HepG2 (cell line): ENCODE results near the gene BST2. TPM values are rescaled to one million over a fixed set of nuclear protein-coding genes. Genes with fewer than 3 reads are reported as not detected.

Source experiments
- ADNP ChIP-seq: sonication (generic); formaldehyde crosslinking; IDR thresholded peaks from 2 replicates; pipeline ENCODE4 v1.4.0; 2020; ENCODE audit warnings: missing genetic modification reagents
- DRAP1 ChIP-seq: IDR thresholded peaks from 2 replicates; pipeline ENCODE4 v1.6.1; 2016; ENCODE audit warnings: missing genetic modification reagents, missing compliant biosample characterization
- GFI1 ChIP-seq: sonication (generic); formaldehyde crosslinking; IDR thresholded peaks from 2 replicates; pipeline ENCODE4 v1.5.0; 2020; ENCODE audit warnings: missing genetic modification reagents, mild to moderate bottlenecking, borderline replicate concordance
- IRF2 ChIP-seq: IDR thresholded peaks from 2 replicates; pipeline ENCODE4 v1.6.1; 2018; ENCODE audit warnings: missing genetic modification reagents, missing compliant biosample characterization
- KDM5B ChIP-seq: sonication (generic); formaldehyde crosslinking; IDR thresholded peaks from 2 replicates; pipeline ENCODE4 v1.4.0; 2020; ENCODE audit warnings: missing genetic modification reagents, mild to moderate bottlenecking, borderline replicate concordance
- POLR2G ChIP-seq: fragments of 200-400 bp; formaldehyde crosslinking; IDR thresholded peaks from 2 replicates; pipeline ENCODE4 v1.6.1; 2018; ENCODE audit warnings: mild to moderate bottlenecking, low read depth, low read length, moderate library complexity
- RORA ChIP-seq: sonication (generic); formaldehyde crosslinking; IDR thresholded peaks from 2 replicates; pipeline ENCODE4 v1.5.0; 2020; ENCODE audit warnings: mild to moderate bottlenecking, missing genetic modification reagents, moderate library complexity
- SIN3A ChIP-seq: IDR thresholded peaks from 2 replicates; pipeline ENCODE4 v1.6.1; 2011; ENCODE audit warnings: low read depth, mild to moderate bottlenecking, control low read depth, low read length, borderline replicate concordance
- SNAI1 ChIP-seq: sonication (generic); formaldehyde crosslinking; IDR thresholded peaks from 2 replicates; pipeline ENCODE4 v1.5.0; 2020; ENCODE audit warnings: mild to moderate bottlenecking, missing genetic modification reagents, borderline replicate concordance
- SUZ12 ChIP-seq: fragments of 150-350 bp; IDR thresholded peaks from 2 replicates; pipeline ENCODE4 v1.6.1; 2014; ENCODE audit warnings: low read depth, low read length
- SYNCRIP ChIP-seq: fragments of 200-400 bp; formaldehyde crosslinking; IDR thresholded peaks from 2 replicates; pipeline ENCODE4 v1.6.1; 2018; ENCODE audit warnings: mild to moderate bottlenecking, low read depth, low read length; ENCODE audit not compliant: insufficient read depth
- TFAP4 ChIP-seq: sonication (generic); IDR thresholded peaks from 2 replicates; pipeline ENCODE4 v1.6.1; 2016; ENCODE audit warnings: low read depth, borderline replicate concordance
- UBTF ChIP-seq: sonication (generic); formaldehyde crosslinking; IDR thresholded peaks from 2 replicates; pipeline ENCODE4 v1.4.0; 2020; ENCODE audit warnings: mild to moderate bottlenecking, missing genetic modification reagents
- YEATS4 ChIP-seq: sonication (generic); formaldehyde crosslinking; IDR thresholded peaks from 2 replicates; pipeline ENCODE4 v1.4.0; 2020; ENCODE audit warnings: missing genetic modification reagents, borderline replicate concordance
- ZBTB7A ChIP-seq: sonication (generic); formaldehyde crosslinking; IDR thresholded peaks from 2 replicates; pipeline ENCODE4 v1.8.0; 2022; ENCODE audit warnings: mild to moderate bottlenecking, missing genetic modification reagents
- ZFP62 ChIP-seq: sonication (generic); formaldehyde crosslinking; IDR thresholded peaks from 2 replicates; pipeline ENCODE4 v1.4.0; 2020; ENCODE audit warnings: missing genetic modification reagents
- ZFX ChIP-seq: sonication (generic); formaldehyde crosslinking; IDR thresholded peaks from 2 replicates; pipeline ENCODE4 v1.4.0; 2020; ENCODE audit warnings: mild to moderate bottlenecking, low read depth, missing genetic modification reagents, moderate library complexity
- ZNF160 ChIP-seq: sonication (generic); formaldehyde crosslinking; IDR thresholded peaks from 2 replicates; pipeline ENCODE4 v1.8.0; 2022; ENCODE audit warnings: mild to moderate bottlenecking, inconsistent platforms, missing genetic modification reagents
- ZNF207 ChIP-seq: fragments of 450-650 bp; IDR thresholded peaks from 2 replicates; pipeline ENCODE4 v1.6.1; 2016; ENCODE audit warnings: antibody characterized with exemption, borderline replicate concordance
- ZNF33A ChIP-seq: sonication (generic); formaldehyde crosslinking; IDR thresholded peaks from 2 replicates; pipeline ENCODE4 v1.5.1; 2020; ENCODE audit warnings: missing genetic modification reagents, mild to moderate bottlenecking, moderate library complexity, borderline replicate concordance
- ZNF382 ChIP-seq: sonication (generic); formaldehyde crosslinking; IDR thresholded peaks from 2 replicates; pipeline ENCODE4 v1.5.0; 2020; ENCODE audit warnings: missing genetic modification reagents, mild to moderate bottlenecking, borderline replicate concordance
- ZNF619 ChIP-seq: sonication (generic); formaldehyde crosslinking; IDR thresholded peaks from 2 replicates; pipeline ENCODE4 v1.4.0; 2020; ENCODE audit warnings: mild to moderate bottlenecking, missing genetic modification reagents
- polyA plus RNA-seq, 8 experiments: library from polyadenylated mRNA; depleted of rRNA in 3 of 8; stranded (reverse) in 7 of 8; unstranded in 1 of 8; fragments of >200 nt; fragmentation: Illumina TruSeq in 4 of 8; extraction: Trizol in 4 of 8; gene quantifications; 2 replicates each; pipeline versions ENCODE4 v1.2.1 to v1.2.3, GENCODE V29; 2011 to 2016; ENCODE audit warnings: low read depth in 4 of 8, missing spikeins in 1 of 8, mixed read lengths in 1 of 8; ENCODE audit not compliant: insufficient read depth in 1 of 8
- total RNA-seq, 5 experiments: library from RNA; depleted of rRNA; stranded (reverse); fragments of >200 nt; fragmentation: Illumina TruSeq; extraction: Trizol; gene quantifications; 2 replicates each; pipeline ENCODE4 v1.2.3, GENCODE V29; 2016; ENCODE audit warnings: low read depth in 1 of 5
- TF ChIP-seq, protein P1 (sequence below): sonication (generic); formaldehyde crosslinking; IDR thresholded peaks from 2 replicates; pipeline ENCODE4 v1.4.0; 2020; ENCODE audit warnings: mild to moderate bottlenecking, low read depth, missing genetic modification reagents

Gene BST2
- total and polyA plus RNA-seq, 2 of the 13 experiments (the other 11 are each of a cell fraction or from before 2014, with no cell fraction given), result 58.8 to 93.8 TPM

DNA sequence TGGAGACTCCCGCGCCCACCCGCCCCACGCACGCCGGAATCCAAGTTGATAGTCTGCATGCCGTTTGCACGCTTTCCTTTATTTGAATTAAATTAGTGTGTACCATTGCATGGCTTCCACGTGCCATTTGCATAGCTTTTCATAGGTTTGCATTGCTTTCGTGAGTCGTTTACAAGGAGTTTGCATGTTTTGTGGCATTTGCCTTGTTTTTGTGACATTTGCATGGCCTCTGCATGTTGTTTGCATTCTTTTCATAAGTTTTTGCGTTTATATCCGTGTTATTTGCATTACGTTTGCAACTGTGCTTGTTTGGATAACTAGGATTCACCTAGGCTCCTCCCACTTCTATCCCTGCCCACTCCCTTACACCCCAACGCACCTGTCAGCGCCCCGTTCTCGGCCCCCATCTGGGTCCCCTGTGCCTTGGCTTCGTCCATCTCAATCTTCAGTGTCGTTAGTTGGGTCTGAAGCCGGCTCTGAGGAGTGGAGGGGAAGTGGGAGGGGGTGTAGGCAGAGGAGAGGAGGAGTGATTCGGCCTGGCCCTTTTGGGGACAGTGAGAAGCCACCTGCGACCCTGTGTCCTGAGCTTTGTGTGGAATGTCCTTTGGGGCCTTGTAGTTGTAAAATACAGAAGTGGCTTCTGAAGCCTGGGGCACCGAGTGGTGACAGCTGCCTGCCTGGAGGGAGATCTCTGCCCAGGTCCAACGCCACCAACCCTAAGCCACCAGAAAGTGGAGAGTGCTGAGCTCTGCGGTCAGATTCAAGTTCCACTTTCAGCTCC is 13.9 kb downstream of the BST2 start (continued):
- no peak for TF ChIP-seq SNAI1 (CRISPR knock-in tag)
- no peak; the same call in 1 of the 2 replicates for TF ChIP-seq GFI1 (CRISPR knock-in tag)
- peak; percentile 1; the same call in 1 of the 2 replicates for TF ChIP-seq UBTF (CRISPR knock-in tag)
- TF ChIP-seq SUZ12, result no peak
- TF ChIP-seq KDM5B (CRISPR knock-in tag), result peak; percentile 1; the same call in 1 of the 2 replicates
- TF ChIP-seq POLR2G, result no peak
- no peak for TF ChIP-seq ZNF207
- no peak for TF ChIP-seq DRAP1
- TF ChIP-seq ZNF619 (CRISPR knock-in tag), result no peak
- no peak for TF ChIP-seq ZNF160
- TF ChIP-seq SYNCRIP, result no peak
- no peak for TF ChIP-seq ZNF382
- TF ChIP-seq TFAP4, result no peak
- no peak for TF ChIP-seq IRF2 (CRISPR knock-in tag)
- TF ChIP-seq ZFX (CRISPR knock-in tag), result no peak; the same call in 1 of the 2 replicates
- no peak for TF ChIP-seq RORA (CRISPR knock-in tag)
- 0 out of 2 replicates have a peak, but pooled peaks have one; percentile 0 for TF ChIP-seq YEATS4 (CRISPR knock-in tag)
- TF ChIP-seq ZNF33A (CRISPR knock-in tag), result no peak
- TF ChIP-seq SIN3A, result 0 out of 2 replicates have a peak, but pooled peaks have one; percentile 7
- TF ChIP-seq, protein P1, sequence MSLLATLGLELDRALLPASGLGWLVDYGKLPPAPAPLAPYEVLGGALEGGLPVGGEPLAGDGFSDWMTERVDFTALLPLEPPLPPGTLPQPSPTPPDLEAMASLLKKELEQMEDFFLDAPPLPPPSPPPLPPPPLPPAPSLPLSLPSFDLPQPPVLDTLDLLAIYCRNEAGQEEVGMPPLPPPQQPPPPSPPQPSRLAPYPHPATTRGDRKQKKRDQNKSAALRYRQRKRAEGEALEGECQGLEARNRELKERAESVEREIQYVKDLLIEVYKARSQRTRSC (CRISPR knock-in tag), result no peak
- TF ChIP-seq ZBTB7A, result no peak
- no peak for TF ChIP-seq ZFP62
- no peak for TF ChIP-seq ADNP (CRISPR knock-in tag)
